ENCODE measurements around the gene CARD11.
A peak's percentile ranks its signal among the peaks of the same experiment; 100 is the strongest.
"Not testable (repeated sequence)": the region's sequence is repeated elsewhere in the genome, so short reads cannot be mapped to it uniquely, and the experiment has no call there.

The CARD11 gene

DNA sequence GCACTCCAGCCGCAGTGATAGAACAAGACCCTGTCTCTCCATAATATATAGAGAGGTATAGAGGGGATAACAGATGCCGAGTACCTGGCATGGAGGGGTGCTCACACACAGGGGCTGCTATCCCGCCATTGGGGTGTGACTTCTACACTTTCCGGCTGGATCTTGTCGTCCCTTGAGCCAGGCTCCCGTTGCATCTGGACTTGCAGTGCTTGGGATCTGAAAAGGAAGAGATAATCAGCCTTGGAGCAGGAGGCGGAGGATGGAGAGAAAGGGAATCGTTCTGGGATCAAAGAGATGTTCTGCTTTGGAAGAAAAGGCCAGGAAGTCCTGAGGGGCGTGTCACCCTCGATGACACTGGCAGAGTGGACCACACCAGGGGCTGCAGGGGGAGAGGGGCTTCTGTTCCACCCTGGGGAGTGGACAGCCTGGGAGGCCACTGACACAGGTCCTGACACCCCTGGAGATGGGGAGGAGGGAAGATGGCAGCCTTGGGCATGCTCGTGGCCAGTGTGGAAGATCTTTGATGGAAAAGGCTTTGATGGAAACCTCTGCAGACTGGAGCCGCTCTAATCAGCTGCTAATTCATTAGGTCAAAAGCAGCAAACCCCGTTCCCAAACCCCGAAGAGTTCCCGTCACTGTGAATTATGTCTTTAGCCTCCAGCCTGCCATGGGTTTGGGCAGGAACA is 85.1 kb downstream of the CARD11 start:
- TF ChIP-seq POLR2A (IDR thresholded peaks at IDR 0.05; ENCODE audit: low read depth, low read length) (no peak), TAF1 (IDR thresholded peaks at IDR 0.05; ENCODE audit: borderline replicate concordance, low read depth, low read length) (no peak), POLR2AphosphoS5 (IDR thresholded peaks at IDR 0.05; ENCODE audit: low read depth, low read length) (no peak)
- DNase-seq (ENCODE audit: insufficient read length) (no peak), FAIRE-seq (no peak)

GRCh38 chr7:2957369-2957727 is 86.3 kb downstream of the CARD11 start:
- DNase-seq (ENCODE audit: insufficient read length); FAIRE-seq: not testable (repeated sequence)

DNA sequence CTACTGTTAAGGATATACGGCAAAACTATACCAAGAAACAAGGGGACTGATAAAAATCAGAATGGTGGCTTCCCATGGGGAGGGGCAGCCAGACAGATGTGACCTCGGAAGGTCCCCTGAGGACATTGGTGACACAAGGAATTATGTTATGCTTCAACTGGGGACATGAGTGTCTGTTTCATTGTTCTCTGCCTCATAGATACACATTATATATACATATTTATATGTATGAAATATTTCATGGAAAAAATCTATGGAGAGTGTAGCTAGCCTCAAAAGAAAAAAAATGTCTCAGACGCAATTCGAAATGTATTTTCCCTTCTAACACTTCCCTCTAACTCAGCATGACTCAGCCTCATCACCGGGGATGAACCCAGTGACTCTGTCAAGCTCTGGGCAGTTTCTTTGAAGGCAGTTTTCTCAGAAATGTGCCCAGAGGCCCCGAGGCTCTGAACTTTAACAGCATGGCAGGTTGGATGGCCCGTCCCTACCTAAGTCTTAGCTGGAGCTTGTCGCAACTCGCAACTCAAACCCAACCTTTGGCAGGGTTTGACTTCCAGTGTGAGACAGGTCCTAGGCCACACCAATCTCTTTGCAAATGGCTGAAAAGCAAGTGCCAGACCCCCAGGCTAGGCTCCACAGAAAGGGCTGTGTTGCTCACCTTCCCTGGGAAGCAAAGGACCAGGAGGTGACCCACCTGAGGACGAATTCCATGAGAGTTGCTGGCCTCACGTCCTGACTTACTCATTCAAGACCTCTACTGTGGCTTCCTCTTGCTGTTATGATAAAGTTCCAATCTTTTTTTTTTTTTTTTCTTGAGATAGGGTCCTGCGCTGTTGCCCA is 86.9 kb downstream of the CARD11 start:
- FAIRE-seq = no peak
- TF ChIP-seq POLR2A (IDR thresholded peaks at IDR 0.05; ENCODE audit: low read depth, low read length) (no peak), POLR2AphosphoS5 (IDR thresholded peaks at IDR 0.05; ENCODE audit: low read depth, low read length) (no peak), TAF1 (IDR thresholded peaks at IDR 0.05; ENCODE audit: borderline replicate concordance, low read depth, low read length) (no peak)
- DNase-seq (ENCODE audit: insufficient read length) = no peak

DNA sequence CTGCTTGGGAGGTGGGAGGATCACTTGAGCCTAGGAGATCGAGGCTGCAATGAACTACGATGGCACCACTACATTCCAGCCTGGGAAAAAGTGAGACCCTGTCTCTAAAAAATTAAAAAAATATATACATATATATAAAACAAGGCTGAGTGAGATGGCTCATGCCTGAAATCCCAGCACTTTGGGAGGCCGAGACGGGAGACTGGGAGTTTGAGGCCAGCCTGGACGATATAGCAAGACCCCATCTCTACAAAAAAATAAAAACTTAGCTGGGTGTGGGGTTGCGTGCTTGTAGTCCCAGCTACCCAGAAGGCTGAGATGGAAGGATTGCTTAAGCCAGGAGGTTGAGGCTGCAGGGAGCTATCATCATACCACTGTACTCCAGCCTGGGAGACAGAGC is 87.6 kb downstream of the CARD11 start:
- TF ChIP-seq POLR2AphosphoS5 (IDR thresholded peaks at IDR 0.05; ENCODE audit: low read depth, low read length) (no peak), POLR2A (IDR thresholded peaks at IDR 0.05; ENCODE audit: low read depth, low read length) (no peak), TAF1 (IDR thresholded peaks at IDR 0.05; ENCODE audit: borderline replicate concordance, low read depth, low read length) (no peak)
- DNase-seq (ENCODE audit: insufficient read length) (no peak), FAIRE-seq (no peak)

GRCh38 chr7:2955269-2955668 is 88.4 kb downstream of the CARD11 start:
- FAIRE-seq (no peak), DNase-seq (ENCODE audit: insufficient read length) (no peak)
- TF ChIP-seq POLR2A (IDR thresholded peaks at IDR 0.05; ENCODE audit: low read depth, low read length) (no peak), TAF1 (IDR thresholded peaks at IDR 0.05; ENCODE audit: borderline replicate concordance, low read depth, low read length) (no peak), POLR2AphosphoS5 (IDR thresholded peaks at IDR 0.05; ENCODE audit: low read depth, low read length) (no peak)

DNA sequence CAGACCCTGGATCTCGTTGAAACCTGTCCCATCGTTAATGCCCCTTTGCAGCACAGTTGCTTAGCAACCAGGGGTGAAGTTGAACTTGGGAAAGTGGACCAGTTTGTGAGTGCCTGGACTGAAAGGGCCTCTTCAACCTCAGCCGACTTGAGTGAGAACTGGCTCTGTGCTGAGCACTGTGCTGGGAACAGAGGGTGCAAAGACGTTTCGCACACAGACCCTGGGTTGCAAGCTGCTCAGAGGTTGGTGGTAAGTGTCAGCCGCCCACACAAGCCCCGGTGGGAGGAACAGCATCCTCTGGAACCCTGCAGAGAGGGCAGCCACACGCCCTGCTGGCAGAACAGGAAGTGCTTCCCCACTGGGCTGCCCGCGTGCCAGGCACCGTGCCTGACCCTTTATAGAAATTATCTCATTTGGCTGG is 89.2 kb downstream of the CARD11 start:
- TF ChIP-seq POLR2A (IDR thresholded peaks at IDR 0.05; ENCODE audit: low read depth, low read length) = no peak
- TF ChIP-seq POLR2AphosphoS5 (IDR thresholded peaks at IDR 0.05; ENCODE audit: low read depth, low read length) = no peak
- TF ChIP-seq TAF1 (IDR thresholded peaks at IDR 0.05; ENCODE audit: borderline replicate concordance, low read depth, low read length) = no peak
- FAIRE-seq (no peak), DNase-seq (ENCODE audit: insufficient read length) (no peak)

- peak; percentile 17 for FAIRE-seq
- DNase-seq (ENCODE audit: insufficient read length) = no peak
- TF ChIP-seq TAF1 (IDR thresholded peaks at IDR 0.05; ENCODE audit: borderline replicate concordance, low read depth, low read length) (no peak), POLR2A (IDR thresholded peaks at IDR 0.05; ENCODE audit: low read depth, low read length) (no peak), POLR2AphosphoS5 (IDR thresholded peaks at IDR 0.05; ENCODE audit: low read depth, low read length) (no peak)
These were observed 89.9 kb downstream of the CARD11 start for GRCh38 chr7:2953588-2954407.

DNA sequence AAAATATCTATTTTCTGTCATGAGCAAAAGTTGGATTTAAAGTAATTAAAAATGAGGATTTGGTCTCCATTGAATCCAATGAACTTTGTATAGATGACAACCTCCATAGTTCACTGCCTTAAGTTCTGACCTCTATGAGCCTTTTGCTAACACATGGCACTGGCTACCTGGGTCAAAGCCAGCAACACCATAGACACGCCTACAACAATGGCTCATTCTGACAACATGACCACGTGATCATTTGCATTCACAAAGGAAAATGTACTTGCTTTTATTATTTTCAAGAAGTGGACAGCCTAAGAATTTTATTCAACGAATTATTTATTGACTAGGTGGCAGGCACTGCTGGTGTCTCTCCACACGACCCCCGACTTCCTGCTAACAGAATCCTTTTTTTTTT is 90.6 kb downstream of the CARD11 start:
- TF ChIP-seq POLR2AphosphoS5 (IDR thresholded peaks at IDR 0.05; ENCODE audit: low read depth, low read length) (no peak), TAF1 (IDR thresholded peaks at IDR 0.05; ENCODE audit: borderline replicate concordance, low read depth, low read length) (no peak)
- DNase-seq (ENCODE audit: insufficient read length) (no peak), FAIRE-seq (no peak)

GRCh38 chr7:2952316-2952715 is 91.4 kb downstream of the CARD11 start:
- FAIRE-seq (no peak), DNase-seq (ENCODE audit: insufficient read length) (no peak)
- TF ChIP-seq TAF1 (IDR thresholded peaks at IDR 0.05; ENCODE audit: borderline replicate concordance, low read depth, low read length) = no peak
- TF ChIP-seq POLR2AphosphoS5 (IDR thresholded peaks at IDR 0.05; ENCODE audit: low read depth, low read length) = no peak
- no peak for TF ChIP-seq POLR2A (IDR thresholded peaks at IDR 0.05; ENCODE audit: low read depth, low read length)

DNA sequence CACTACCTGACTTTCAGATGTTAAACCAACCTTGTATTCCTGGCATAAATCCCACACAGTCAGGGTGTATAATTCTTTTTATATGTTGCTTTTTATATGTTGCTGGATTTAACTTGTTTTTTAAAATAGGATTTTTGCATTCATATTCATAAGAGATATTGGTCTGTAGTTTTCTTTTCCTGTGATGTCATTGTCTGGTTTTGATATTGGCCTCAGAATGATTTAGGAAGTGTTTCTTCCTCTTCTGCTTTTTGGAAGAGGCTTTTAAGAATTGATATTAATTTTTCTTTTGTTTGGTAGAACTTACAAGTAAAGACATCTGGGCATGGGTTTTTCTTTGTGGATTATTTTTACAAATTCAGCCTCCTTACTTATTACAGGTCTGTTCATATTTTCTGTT is 93.1 kb downstream of the CARD11 start:
- DNase-seq (ENCODE audit: insufficient read length) (no peak), FAIRE-seq (no peak)
- TF ChIP-seq TAF1 (IDR thresholded peaks at IDR 0.05; ENCODE audit: borderline replicate concordance, low read depth, low read length) = no peak

DNA sequence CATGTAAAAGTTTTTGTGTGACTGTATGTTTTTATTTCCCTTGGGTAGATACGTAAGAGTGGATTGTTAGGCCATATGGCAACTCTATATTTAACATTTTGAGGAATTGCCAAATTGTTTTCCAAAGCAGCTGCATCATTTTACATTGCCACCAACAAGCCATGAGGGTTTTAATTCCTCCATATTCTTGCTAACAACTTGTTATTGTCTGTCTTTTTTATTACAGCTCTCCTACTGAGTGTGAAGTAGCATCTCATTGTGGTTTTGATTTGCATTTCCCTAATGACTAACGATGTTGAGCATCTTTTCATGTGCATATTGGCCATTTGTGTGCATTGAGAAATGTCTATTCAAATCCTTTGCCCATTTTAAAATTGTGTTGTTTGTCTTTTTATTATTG is 94.9 kb downstream of the CARD11 start:
- DNase-seq (ENCODE audit: insufficient read length) = no peak
- no peak for FAIRE-seq
- no peak for TF ChIP-seq POLR2A (IDR thresholded peaks at IDR 0.05; ENCODE audit: low read depth, low read length)
- TF ChIP-seq TAF1 (IDR thresholded peaks at IDR 0.05; ENCODE audit: borderline replicate concordance, low read depth, low read length) = no peak
- TF ChIP-seq POLR2AphosphoS5 (IDR thresholded peaks at IDR 0.05; ENCODE audit: low read depth, low read length) = no peak

Data from GM12892 (cell line).